K562 (cell line): ENCODE measurements around the gene IGF1R. TPM values are rescaled to one million over a fixed set of nuclear protein-coding genes. Genes with fewer than 3 reads are reported as not detected.

Source experiments
- CHCHD3 ChIP-seq: fragments of 250-450 bp; sonication (Bioruptor Pico); IDR thresholded peaks from 2 replicates; pipeline ENCODE4 v2.1.2; 2022; ENCODE audit warnings: mild to moderate bottlenecking
- MAZ ChIP-seq, 2 experiments: fragments of 450-650 bp in 1 of 2; sonication (generic) in 1 of 2; formaldehyde crosslinking; IDR thresholded peaks in 1 of 2; conservative IDR thresholded peaks in 1 of 2; 2 replicates each; pipeline versions ENCODE4 v1.4.0 to v1.5.0; 2020; ENCODE audit warnings: mild to moderate bottlenecking in 1 of 2, missing genetic modification reagents in 1 of 2
- SREBF2 ChIP-seq: sonication (generic); formaldehyde crosslinking; IDR thresholded peaks from 2 replicates; pipeline ENCODE4 v1.4.0; 2020; ENCODE audit warnings: mild to moderate bottlenecking, missing genetic modification reagents
- TCF7 ChIP-seq: sonication (generic); IDR thresholded peaks from 2 replicates; pipeline ENCODE4 v1.6.1; 2016; ENCODE audit warnings: antibody characterized with exemption, borderline replicate concordance
- ZFPM2 ChIP-seq: fragments of 250-450 bp; sonication (Bioruptor Pico); IDR thresholded peaks from 2 replicates; pipeline ENCODE4 v1.5.1; 2022; ENCODE audit warnings: mild to moderate bottlenecking
- polyA plus RNA-seq, 8 experiments: library from polyadenylated mRNA; depleted of rRNA in 4 of 8; stranded (reverse) in 5 of 8; unstranded in 3 of 8; fragments of >200 nt; fragmentation: Nextera tagmentation in 2 of 8; fragmentation: Illumina TruSeq in 1 of 8; extraction: Ambion mirVana in 2 of 8; extraction: Trizol in 1 of 8; gene quantifications; 2 replicates each; pipeline versions ENCODE4 v1.2.1 to v1.2.3, GENCODE V29; 2011 to 2014; ENCODE audit warnings: inconsistent platforms in 1 of 8, missing spikeins in 1 of 8
- total RNA-seq, 7 experiments: library from RNA; depleted of rRNA in 6 of 7; stranded (reverse); fragments of >200 nt in 6 of 7; fragmentation: Illumina TruSeq in 2 of 7; extraction: Trizol in 2 of 7; gene quantifications; 2 replicates each; pipeline versions ENCODE4 v1.2.1 to v1.2.3, GENCODE V29; 2011 to 2021; ENCODE audit warnings: low replicate concordance in 1 of 7
- TF ChIP-seq, protein P1 (sequence below): fragments of 200-400 bp; formaldehyde crosslinking; IDR thresholded peaks from 2 replicates; pipeline ENCODE4 v1.6.1; 2017; ENCODE audit warnings: mild to moderate bottlenecking, low read depth, low read length, moderate library complexity
- TF ChIP-seq, protein P2 (sequence below): fragments of 450-650 bp; IDR thresholded peaks from 2 replicates; pipeline ENCODE4 v1.6.1; 2017; ENCODE audit warnings: antibody characterized with exemption
- TF ChIP-seq, protein P3 (sequence below): sonication (generic); formaldehyde crosslinking; IDR thresholded peaks from 2 replicates; pipeline ENCODE4 v1.8.1; 2023; ENCODE audit warnings: mild to moderate bottlenecking, missing genetic modification reagents
- TF ChIP-seq, protein P4 (sequence below): fragments of 200-800 bp; sonication (Bioruptor generic); IDR thresholded peaks from 2 replicates; pipeline ENCODE4 v1.6.1; 2017; ENCODE audit warnings: missing genetic modification characterization, missing compliant biosample characterization
- TF ChIP-seq, protein P5 (sequence below): fragments of 450-650 bp; IDR thresholded peaks from 2 replicates; pipeline ENCODE4 v1.6.1; 2016
- TF ChIP-seq, protein P6 (sequence below): fragments of 250-450 bp; sonication (Bioruptor Pico); IDR thresholded peaks from 2 replicates; pipeline ENCODE4 v1.4.0; 2020

Gene IGF1R
- total and polyA plus RNA-seq, 9 of the 15 experiments (the other 6 are each of a cell fraction or from before 2014, with no cell fraction given) = 0.35 to 8.0 (median 1.6) TPM

DNA sequence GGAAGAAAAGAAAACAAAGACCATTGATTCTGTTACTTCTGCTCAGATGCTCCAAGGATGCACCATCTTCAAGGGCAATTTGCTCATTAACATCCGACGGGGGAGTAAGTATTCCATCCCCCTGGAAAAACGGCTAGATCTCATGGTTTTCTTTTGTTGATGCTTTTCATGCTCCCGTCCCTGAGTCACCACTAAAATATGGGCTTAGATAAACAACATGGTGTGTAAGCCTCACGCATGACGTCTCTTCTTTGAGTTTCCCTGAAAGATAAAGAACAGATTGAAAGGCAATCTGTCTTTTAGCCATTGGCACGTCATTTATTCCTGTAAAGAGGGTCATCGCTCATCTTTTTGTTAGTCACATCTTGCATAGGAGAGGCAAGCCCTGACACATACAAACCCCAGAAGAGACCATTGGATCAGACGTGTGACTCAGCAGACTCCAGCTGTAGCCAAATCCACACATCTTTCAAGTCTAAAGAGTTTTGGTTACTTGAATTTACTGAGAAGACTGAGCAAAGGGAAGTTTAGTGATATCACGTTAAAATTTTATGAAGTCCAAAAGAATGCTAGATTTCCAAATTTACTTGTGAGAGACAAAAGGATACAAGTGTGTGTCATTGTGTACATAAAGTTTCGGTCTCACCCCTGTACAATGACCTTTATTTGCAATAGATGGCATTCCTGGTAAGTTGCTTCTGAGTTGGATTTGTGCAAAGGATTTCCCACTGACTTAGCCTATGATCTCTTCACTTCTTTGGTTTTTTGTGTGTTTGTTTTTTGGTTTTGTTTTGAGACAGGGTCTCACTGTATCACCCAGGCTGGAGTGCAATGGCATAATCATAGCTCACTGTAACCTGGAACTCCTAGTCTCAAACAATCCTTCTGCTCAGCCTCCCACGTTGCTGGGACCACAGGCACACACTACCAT, 248.7 kb downstream of the IGF1R start (continued):
- TF ChIP-seq, protein P1, sequence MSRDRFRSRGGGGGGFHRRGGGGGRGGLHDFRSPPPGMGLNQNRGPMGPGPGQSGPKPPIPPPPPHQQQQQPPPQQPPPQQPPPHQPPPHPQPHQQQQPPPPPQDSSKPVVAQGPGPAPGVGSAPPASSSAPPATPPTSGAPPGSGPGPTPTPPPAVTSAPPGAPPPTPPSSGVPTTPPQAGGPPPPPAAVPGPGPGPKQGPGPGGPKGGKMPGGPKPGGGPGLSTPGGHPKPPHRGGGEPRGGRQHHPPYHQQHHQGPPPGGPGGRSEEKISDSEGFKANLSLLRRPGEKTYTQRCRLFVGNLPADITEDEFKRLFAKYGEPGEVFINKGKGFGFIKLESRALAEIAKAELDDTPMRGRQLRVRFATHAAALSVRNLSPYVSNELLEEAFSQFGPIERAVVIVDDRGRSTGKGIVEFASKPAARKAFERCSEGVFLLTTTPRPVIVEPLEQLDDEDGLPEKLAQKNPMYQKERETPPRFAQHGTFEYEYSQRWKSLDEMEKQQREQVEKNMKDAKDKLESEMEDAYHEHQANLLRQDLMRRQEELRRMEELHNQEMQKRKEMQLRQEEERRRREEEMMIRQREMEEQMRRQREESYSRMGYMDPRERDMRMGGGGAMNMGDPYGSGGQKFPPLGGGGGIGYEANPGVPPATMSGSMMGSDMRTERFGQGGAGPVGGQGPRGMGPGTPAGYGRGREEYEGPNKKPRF = no peak
- TF ChIP-seq, protein P2, sequence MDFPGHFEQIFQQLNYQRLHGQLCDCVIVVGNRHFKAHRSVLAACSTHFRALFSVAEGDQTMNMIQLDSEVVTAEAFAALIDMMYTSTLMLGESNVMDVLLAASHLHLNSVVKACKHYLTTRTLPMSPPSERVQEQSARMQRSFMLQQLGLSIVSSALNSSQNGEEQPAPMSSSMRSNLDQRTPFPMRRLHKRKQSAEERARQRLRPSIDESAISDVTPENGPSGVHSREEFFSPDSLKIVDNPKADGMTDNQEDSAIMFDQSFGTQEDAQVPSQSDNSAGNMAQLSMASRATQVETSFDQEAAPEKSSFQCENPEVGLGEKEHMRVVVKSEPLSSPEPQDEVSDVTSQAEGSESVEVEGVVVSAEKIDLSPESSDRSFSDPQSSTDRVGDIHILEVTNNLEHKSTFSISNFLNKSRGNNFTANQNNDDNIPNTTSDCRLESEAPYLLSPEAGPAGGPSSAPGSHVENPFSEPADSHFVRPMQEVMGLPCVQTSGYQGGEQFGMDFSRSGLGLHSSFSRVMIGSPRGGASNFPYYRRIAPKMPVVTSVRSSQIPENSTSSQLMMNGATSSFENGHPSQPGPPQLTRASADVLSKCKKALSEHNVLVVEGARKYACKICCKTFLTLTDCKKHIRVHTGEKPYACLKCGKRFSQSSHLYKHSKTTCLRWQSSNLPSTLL = no peak
- TF ChIP-seq CHCHD3 (CRISPR knock-in tag) = no peak
- TF ChIP-seq, protein P3, sequence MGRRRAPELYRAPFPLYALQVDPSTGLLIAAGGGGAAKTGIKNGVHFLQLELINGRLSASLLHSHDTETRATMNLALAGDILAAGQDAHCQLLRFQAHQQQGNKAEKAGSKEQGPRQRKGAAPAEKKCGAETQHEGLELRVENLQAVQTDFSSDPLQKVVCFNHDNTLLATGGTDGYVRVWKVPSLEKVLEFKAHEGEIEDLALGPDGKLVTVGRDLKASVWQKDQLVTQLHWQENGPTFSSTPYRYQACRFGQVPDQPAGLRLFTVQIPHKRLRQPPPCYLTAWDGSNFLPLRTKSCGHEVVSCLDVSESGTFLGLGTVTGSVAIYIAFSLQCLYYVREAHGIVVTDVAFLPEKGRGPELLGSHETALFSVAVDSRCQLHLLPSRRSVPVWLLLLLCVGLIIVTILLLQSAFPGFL (CRISPR knock-in tag) = no peak
- TF ChIP-seq ZFPM2 = no peak
- TF ChIP-seq, protein P4, sequence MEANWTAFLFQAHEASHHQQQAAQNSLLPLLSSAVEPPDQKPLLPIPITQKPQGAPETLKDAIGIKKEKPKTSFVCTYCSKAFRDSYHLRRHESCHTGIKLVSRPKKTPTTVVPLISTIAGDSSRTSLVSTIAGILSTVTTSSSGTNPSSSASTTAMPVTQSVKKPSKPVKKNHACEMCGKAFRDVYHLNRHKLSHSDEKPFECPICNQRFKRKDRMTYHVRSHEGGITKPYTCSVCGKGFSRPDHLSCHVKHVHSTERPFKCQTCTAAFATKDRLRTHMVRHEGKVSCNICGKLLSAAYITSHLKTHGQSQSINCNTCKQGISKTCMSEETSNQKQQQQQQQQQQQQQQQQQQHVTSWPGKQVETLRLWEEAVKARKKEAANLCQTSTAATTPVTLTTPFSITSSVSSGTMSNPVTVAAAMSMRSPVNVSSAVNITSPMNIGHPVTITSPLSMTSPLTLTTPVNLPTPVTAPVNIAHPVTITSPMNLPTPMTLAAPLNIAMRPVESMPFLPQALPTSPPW = no peak; the same call in 1 of the 2 replicates
- no peak for TF ChIP-seq TCF7
- TF ChIP-seq, protein P5, sequence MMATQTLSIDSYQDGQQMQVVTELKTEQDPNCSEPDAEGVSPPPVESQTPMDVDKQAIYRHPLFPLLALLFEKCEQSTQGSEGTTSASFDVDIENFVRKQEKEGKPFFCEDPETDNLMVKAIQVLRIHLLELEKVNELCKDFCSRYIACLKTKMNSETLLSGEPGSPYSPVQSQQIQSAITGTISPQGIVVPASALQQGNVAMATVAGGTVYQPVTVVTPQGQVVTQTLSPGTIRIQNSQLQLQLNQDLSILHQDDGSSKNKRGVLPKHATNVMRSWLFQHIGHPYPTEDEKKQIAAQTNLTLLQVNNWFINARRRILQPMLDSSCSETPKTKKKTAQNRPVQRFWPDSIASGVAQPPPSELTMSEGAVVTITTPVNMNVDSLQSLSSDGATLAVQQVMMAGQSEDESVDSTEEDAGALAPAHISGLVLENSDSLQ = peak; percentile 48; the same call in 1 of the 2 replicates
- TF ChIP-seq, protein P6, sequence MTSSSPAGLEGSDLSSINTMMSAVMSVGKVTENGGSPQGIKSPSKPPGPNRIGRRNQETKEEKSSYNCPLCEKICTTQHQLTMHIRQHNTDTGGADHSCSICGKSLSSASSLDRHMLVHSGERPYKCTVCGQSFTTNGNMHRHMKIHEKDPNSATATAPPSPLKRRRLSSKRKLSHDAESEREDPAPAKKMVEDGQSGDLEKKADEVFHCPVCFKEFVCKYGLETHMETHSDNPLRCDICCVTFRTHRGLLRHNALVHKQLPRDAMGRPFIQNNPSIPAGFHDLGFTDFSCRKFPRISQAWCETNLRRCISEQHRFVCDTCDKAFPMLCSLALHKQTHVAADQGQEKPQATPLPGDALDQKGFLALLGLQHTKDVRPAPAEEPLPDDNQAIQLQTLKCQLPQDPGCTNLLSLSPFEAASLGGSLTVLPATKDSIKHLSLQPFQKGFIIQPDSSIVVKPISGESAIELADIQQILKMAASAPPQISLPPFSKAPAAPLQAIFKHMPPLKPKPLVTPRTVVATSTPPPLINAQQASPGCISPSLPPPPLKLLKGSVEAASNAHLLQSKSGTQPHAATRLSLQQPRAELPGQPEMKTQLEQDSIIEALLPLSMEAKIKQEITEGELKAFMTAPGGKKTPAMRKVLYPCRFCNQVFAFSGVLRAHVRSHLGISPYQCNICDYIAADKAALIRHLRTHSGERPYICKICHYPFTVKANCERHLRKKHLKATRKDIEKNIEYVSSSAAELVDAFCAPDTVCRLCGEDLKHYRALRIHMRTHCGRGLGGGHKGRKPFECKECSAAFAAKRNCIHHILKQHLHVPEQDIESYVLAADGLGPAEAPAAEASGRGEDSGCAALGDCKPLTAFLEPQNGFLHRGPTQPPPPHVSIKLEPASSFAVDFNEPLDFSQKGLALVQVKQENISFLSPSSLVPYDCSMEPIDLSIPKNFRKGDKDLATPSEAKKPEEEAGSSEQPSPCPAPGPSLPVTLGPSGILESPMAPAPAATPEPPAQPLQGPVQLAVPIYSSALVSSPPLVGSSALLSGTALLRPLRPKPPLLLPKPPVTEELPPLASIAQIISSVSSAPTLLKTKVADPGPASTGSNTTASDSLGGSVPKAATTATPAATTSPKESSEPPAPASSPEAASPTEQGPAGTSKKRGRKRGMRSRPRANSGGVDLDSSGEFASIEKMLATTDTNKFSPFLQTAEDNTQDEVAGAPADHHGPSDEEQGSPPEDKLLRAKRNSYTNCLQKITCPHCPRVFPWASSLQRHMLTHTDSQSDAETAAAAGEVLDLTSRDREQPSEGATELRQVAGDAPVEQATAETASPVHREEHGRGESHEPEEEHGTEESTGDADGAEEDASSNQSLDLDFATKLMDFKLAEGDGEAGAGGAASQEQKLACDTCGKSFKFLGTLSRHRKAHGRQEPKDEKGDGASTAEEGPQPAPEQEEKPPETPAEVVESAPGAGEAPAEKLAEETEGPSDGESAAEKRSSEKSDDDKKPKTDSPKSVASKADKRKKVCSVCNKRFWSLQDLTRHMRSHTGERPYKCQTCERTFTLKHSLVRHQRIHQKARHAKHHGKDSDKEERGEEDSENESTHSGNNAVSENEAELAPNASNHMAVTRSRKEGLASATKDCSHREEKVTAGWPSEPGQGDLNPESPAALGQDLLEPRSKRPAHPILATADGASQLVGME (CRISPR knock-in tag) = no peak
- TF ChIP-seq SREBF2 (CRISPR knock-in tag) = no peak
- no peak for TF ChIP-seq MAZ (CRISPR knock-in tag; conservative IDR thresholded peaks at IDR 0.05 in 1 of 2, IDR thresholded peaks at IDR 0.05 in 1 of 2)
